Neural cell (in vitro differentiated cells): ENCODE measurements around the gene KCNK7. TPM values are rescaled to one million over a fixed set of nuclear protein-coding genes. Genes with fewer than 3 reads are reported as not detected.

Source experiments
- H2AFZ ChIP-seq: fragments of 200-600, 300-800 bp; sonication (generic), shearing (Covaris generic); 2 replicates; pipeline ENCODE4 v1.6.0; 2014; ENCODE audit warnings: low read depth, mild to moderate bottlenecking, antibody characterized with exemption, low read length, moderate library complexity
- H3F3A ChIP-seq: fragments of 200-600 bp; shearing (Covaris generic); 2 replicates; pipeline ENCODE4 v1.6.1; 2016; ENCODE audit warnings: mild to moderate bottlenecking, moderate library complexity, mixed read lengths, antibody characterized with exemption, low read length; ENCODE audit not compliant: insufficient read depth, poor library complexity, severe bottlenecking
- H3K27ac ChIP-seq: fragments of 200-600, 300-800 bp; sonication (generic), shearing (Covaris generic); 2 replicates; pipeline ENCODE4 v1.5.1; 2014; ENCODE audit warnings: mild to moderate bottlenecking, low read length, moderate library complexity
- H3K27me3 ChIP-seq: fragments of 300-800, 200-600 bp; sonication (generic), shearing (Covaris generic); 2 replicates; pipeline ENCODE4 v1.6.0; 2014; ENCODE audit warnings: mild to moderate bottlenecking, low read depth, low read length, moderate library complexity; ENCODE audit not compliant: insufficient read depth
- H3K36me3 ChIP-seq: fragments of 300-800, 200-600 bp; sonication (generic), shearing (Covaris generic); 2 replicates; pipeline ENCODE4 v1.5.1; 2014; ENCODE audit warnings: mild to moderate bottlenecking, antibody characterized with exemption, low read length, moderate library complexity; ENCODE audit not compliant: insufficient read depth
- H3K4me2 ChIP-seq: fragments of 300-800, 200-600 bp; sonication (generic), shearing (Covaris generic); 2 replicates; pipeline ENCODE4 v1.6.0; 2014; ENCODE audit warnings: mild to moderate bottlenecking, low read length
- H3K4me3 ChIP-seq: fragments of 300-800, 200-600 bp; sonication (generic), shearing (Covaris generic); 2 replicates; pipeline ENCODE4 v1.5.1; 2014; ENCODE audit warnings: mild to moderate bottlenecking, low read length, moderate library complexity
- H3K79me2 ChIP-seq: fragments of 200-600 bp; shearing (Covaris generic); replicated peaks from 2 replicates; pipeline ENCODE4 v1.6.0; 2014; ENCODE audit warnings: mild to moderate bottlenecking, low read length, moderate library complexity; ENCODE audit not compliant: insufficient read depth
- H3K9ac ChIP-seq: fragments of 300-800, 200-600 bp; sonication (generic), shearing (Covaris generic); 2 replicates; pipeline ENCODE4 v1.6.1; 2016; ENCODE audit warnings: mild to moderate bottlenecking, low read length, mixed read lengths
- H3K9me2 ChIP-seq: fragments of 200-600 bp; shearing (Covaris generic); 2 replicates; pipeline ENCODE4 v1.6.1; 2016; ENCODE audit warnings: mild to moderate bottlenecking, low read length, mixed read lengths; ENCODE audit not compliant: insufficient read depth
- H3K9me3 ChIP-seq: fragments of 200-600, 300-800 bp; sonication (generic), shearing (Covaris generic); 2 replicates; pipeline ENCODE4 v1.6.1; 2016; ENCODE audit warnings: mild to moderate bottlenecking, mixed run types, low read length, moderate library complexity, mixed read lengths
- H4K20me1 ChIP-seq: fragments of 200-600 bp; shearing (Covaris generic); 2 replicates; pipeline ENCODE4 v1.6.1; 2016; ENCODE audit warnings: mild to moderate bottlenecking, mixed run types; ENCODE audit not compliant: insufficient read depth
- CTCF ChIP-seq: fragments of 450-650 bp; IDR thresholded peaks from 2 replicates; pipeline ENCODE4 v1.5.1; 2014; ENCODE audit warnings: antibody characterized with exemption, mild to moderate bottlenecking, moderate library complexity; ENCODE audit not compliant: poor library complexity, severe bottlenecking
- EP300 ChIP-seq: fragments of 450-650 bp; conservative IDR thresholded peaks from 2 replicates; pipeline ENCODE4 v1.6.1; 2014; ENCODE audit warnings: antibody characterized with exemption, mild to moderate bottlenecking, moderate library complexity; ENCODE audit not compliant: poor library complexity, severe bottlenecking
- EZH2 ChIP-seq: fragments of 200-600, 300-800 bp; shearing (Covaris generic), sonication (generic); IDR thresholded peaks from 2 replicates; pipeline ENCODE4 v1.6.1; 2014; ENCODE audit warnings: antibody characterized with exemption, low read length, borderline replicate concordance, mild to moderate bottlenecking; ENCODE audit not compliant: insufficient read depth, poor library complexity, severe bottlenecking
- MXI1 ChIP-seq: fragments of 450-650 bp; conservative IDR thresholded peaks from 2 replicates; pipeline ENCODE4 v1.6.1; 2014; ENCODE audit warnings: antibody characterized with exemption, mild to moderate bottlenecking; ENCODE audit not compliant: poor library complexity, severe bottlenecking
- POLR2AphosphoS5 ChIP-seq: IDR thresholded peaks from 2 replicates; pipeline ENCODE4 v1.6.1; 2012
- RAD21 ChIP-seq: fragments of 450-650 bp; conservative IDR thresholded peaks from 2 replicates; pipeline ENCODE4 v1.6.1; 2014; ENCODE audit warnings: antibody characterized with exemption, mild to moderate bottlenecking, moderate library complexity
- SMC3 ChIP-seq: fragments of 450-650 bp; conservative IDR thresholded peaks from 2 replicates; pipeline ENCODE4 v1.6.1; 2014; ENCODE audit warnings: antibody characterized with exemption, mild to moderate bottlenecking, moderate library complexity; ENCODE audit not compliant: poor library complexity
- TAF1 ChIP-seq: IDR thresholded peaks from 2 replicates; pipeline ENCODE4 v1.6.1; 2012; ENCODE audit warnings: low read depth
- polyA plus RNA-seq: library from polyadenylated mRNA; depleted of rRNA; stranded (reverse); fragments of >200 nt; gene quantifications from 2 replicates; pipeline ENCODE4 v1.2.3, GENCODE V29; 2014
- TF ChIP-seq, protein P1 (sequence below): IDR thresholded peaks from 2 replicates; pipeline ENCODE4 v1.6.1; 2012; ENCODE audit warnings: borderline replicate concordance

Gene KCNK7
- polyA plus RNA-seq, 1 donor from 2014 or later, result 1.1 TPM

GRCh38 chr11:65584106-65584505, 11.5 kb downstream of the KCNK7 start:
- Histone ChIP-seq H2AFZ (no peak overlapping the region), H3K4me3 (no peak overlapping the region), H3K79me2 (no peaks in the 10 kb centered on the region), H3K4me2 (no peak overlapping the region), H3K9me2 (no peaks in the 10 kb centered on the region), H4K20me1 (no peaks in the 10 kb centered on the region), H3F3A (no peaks in the 10 kb centered on the region), H3K9me3 (no peaks in the 10 kb centered on the region), H3K36me3 (no peaks in the 10 kb centered on the region), H3K27ac (no peak overlapping the region), H3K27me3 (peaks cover 21% of the 10 kb centered on the region), H3K9ac (no peak overlapping the region)
- TF ChIP-seq SMC3, result no peak
- TF ChIP-seq, protein P1, sequence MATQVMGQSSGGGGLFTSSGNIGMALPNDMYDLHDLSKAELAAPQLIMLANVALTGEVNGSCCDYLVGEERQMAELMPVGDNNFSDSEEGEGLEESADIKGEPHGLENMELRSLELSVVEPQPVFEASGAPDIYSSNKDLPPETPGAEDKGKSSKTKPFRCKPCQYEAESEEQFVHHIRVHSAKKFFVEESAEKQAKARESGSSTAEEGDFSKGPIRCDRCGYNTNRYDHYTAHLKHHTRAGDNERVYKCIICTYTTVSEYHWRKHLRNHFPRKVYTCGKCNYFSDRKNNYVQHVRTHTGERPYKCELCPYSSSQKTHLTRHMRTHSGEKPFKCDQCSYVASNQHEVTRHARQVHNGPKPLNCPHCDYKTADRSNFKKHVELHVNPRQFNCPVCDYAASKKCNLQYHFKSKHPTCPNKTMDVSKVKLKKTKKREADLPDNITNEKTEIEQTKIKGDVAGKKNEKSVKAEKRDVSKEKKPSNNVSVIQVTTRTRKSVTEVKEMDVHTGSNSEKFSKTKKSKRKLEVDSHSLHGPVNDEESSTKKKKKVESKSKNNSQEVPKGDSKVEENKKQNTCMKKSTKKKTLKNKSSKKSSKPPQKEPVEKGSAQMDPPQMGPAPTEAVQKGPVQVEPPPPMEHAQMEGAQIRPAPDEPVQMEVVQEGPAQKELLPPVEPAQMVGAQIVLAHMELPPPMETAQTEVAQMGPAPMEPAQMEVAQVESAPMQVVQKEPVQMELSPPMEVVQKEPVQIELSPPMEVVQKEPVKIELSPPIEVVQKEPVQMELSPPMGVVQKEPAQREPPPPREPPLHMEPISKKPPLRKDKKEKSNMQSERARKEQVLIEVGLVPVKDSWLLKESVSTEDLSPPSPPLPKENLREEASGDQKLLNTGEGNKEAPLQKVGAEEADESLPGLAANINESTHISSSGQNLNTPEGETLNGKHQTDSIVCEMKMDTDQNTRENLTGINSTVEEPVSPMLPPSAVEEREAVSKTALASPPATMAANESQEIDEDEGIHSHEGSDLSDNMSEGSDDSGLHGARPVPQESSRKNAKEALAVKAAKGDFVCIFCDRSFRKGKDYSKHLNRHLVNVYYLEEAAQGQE, result no peak
- TF ChIP-seq CTCF, result no peak
- TF ChIP-seq TAF1, result no peak
- no peak for TF ChIP-seq EZH2
- no peak for TF ChIP-seq RAD21
- no peak for TF ChIP-seq POLR2AphosphoS5
- no peak for TF ChIP-seq MXI1
- TF ChIP-seq EP300, result no peak

- Histone ChIP-seq H3K79me2 (no peaks in the 10 kb centered on the region), H3K9me3 (no peaks in the 10 kb centered on the region), H3K27ac (no peak overlapping the region), H3K4me2 (no peak overlapping the region), H3K4me3 (no peak overlapping the region), H3K27me3 (peaks cover 21% of the 10 kb centered on the region), H2AFZ (no peak overlapping the region), H4K20me1 (no peaks in the 10 kb centered on the region), H3K9ac (no peak overlapping the region), H3F3A (no peaks in the 10 kb centered on the region), H3K36me3 (no peaks in the 10 kb centered on the region), H3K9me2 (no peaks in the 10 kb centered on the region)
- no peak for TF ChIP-seq TAF1
- TF ChIP-seq, protein P1, result no peak
- no peak for TF ChIP-seq EP300
- TF ChIP-seq SMC3, result no peak
- TF ChIP-seq RAD21, result no peak
- TF ChIP-seq MXI1, result no peak
- TF ChIP-seq POLR2AphosphoS5, result no peak
- TF ChIP-seq EZH2, result no peak
- TF ChIP-seq CTCF, result no peak
Observed at GRCh38 chr11:65583589-65583988, 12.0 kb downstream of the KCNK7 start.
